Endothelial cell of umbilical vein (primary cell): ENCODE results near the gene OTUD7B. TPM values are rescaled to one million over a fixed set of nuclear protein-coding genes. Genes with fewer than 3 reads are reported as not detected.

Experiments
- BruUV-seq: library from RNA; stranded (reverse); fragments of 400-500 nt; replicated peaks from 2 replicates; lab custom pipeline; 2021; lab: Mats Ljungman, UMichigan
- CTCF ChIA-PET: fragments of 300-600, 350-600 bp; sonication (Branson Sonifier 250); formaldehyde crosslinking; loops from one replicate; lab custom pipeline; 2021; ENCODE audit warnings: antibody characterized with exemption, inconsistent platforms; lab: Charles Lee
- POLR2A ChIA-PET: fragments of 300-600, 350-600 bp; sonication (Branson Sonifier 250); formaldehyde crosslinking; loops from one replicate; lab custom pipeline; 2021; ENCODE audit warnings: antibody characterized with exemption, inconsistent platforms; lab: Charles Lee
- DNase-seq: peaks from one replicate; pipeline ENCODE4 v3.0.0-alpha.2; 2011; ENCODE audit warnings: low read depth, low spot score
- FAIRE-seq: peaks from 2 replicates; lab custom pipeline; 2011; peaks lifted over from hg19 to GRCh38; lab: Jason Lieb, UNC
- H2AFZ ChIP-seq: 2 replicates; pipeline ENCODE4 v1.6.0; 2012; ENCODE audit warnings: low read depth, low read length, control low read depth, inconsistent platforms
- H3K27ac ChIP-seq: 2 replicates; pipeline ENCODE4 v1.5.1; 2011; ENCODE audit warnings: low read depth, mild to moderate bottlenecking, control low read depth, low read length, moderate library complexity; ENCODE audit not compliant: insufficient read depth
- H3K27me3 ChIP-seq, 2 experiments: 2 replicates each; pipeline versions ENCODE4 v1.6.0 to v1.6.1; 2011; ENCODE audit warnings: low read length in 2 of 2, mixed read lengths in 1 of 2; ENCODE audit not compliant: control insufficient read depth in 2 of 2, insufficient read depth in 2 of 2
- H3K36me3 ChIP-seq, 2 experiments: 2 replicates in 1 of 2; 3 replicates in 1 of 2; pipeline ENCODE4 v1.5.1; 2011; ENCODE audit warnings: low read length in 2 of 2, mild to moderate bottlenecking in 1 of 2, moderate library complexity in 1 of 2; ENCODE audit not compliant: control insufficient read depth in 2 of 2, insufficient read depth in 2 of 2; ENCODE audit errors: extremely low read depth in 1 of 2
- H3K4me1 ChIP-seq: 3 replicates; pipeline ENCODE4 v1.5.1; 2011; ENCODE audit warnings: mild to moderate bottlenecking, low read length; ENCODE audit not compliant: control insufficient read depth, insufficient read depth; ENCODE audit errors: extremely low read depth
- H3K4me2 ChIP-seq: 2 replicates; pipeline ENCODE4 v1.6.1; 2011; ENCODE audit warnings: low read length, control low read depth, mixed read lengths; ENCODE audit not compliant: insufficient read depth
- H3K4me3 ChIP-seq, 3 experiments: fragments of 200-600 bp in 1 of 3; sonication (generic), shearing (Covaris generic) in 1 of 3; replicated peaks in 1 of 3; 2 replicates each; pipeline ENCODE4 v1.5.1; 2011 to 2016; ENCODE audit warnings: control low read depth in 3 of 3, low read length in 3 of 3, mild to moderate bottlenecking in 2 of 3, inconsistent platforms in 1 of 3, low read depth in 1 of 3, moderate library complexity in 1 of 3; ENCODE audit not compliant: insufficient read depth in 1 of 3
- H3K79me2 ChIP-seq: 2 replicates; pipeline ENCODE4 v1.6.0; 2012; ENCODE audit warnings: low read length, inconsistent platforms; ENCODE audit not compliant: control insufficient read depth, insufficient read depth
- H3K9ac ChIP-seq: replicated peaks from 2 replicates; pipeline ENCODE3; 2011; ENCODE audit warnings: low read length, control low read depth; ENCODE audit not compliant: insufficient read depth; ENCODE audit errors: extremely low read depth
- H3K9me1 ChIP-seq: replicated peaks from 3 replicates; pipeline ENCODE4 v1.6.0; 2011; ENCODE audit warnings: mild to moderate bottlenecking, low read length; ENCODE audit not compliant: control insufficient read depth, insufficient read depth; ENCODE audit errors: extremely low read depth
- H3K9me3 ChIP-seq: replicated peaks from 2 replicates; pipeline ENCODE4 v1.5.1; 2012; ENCODE audit warnings: low read length, inconsistent platforms; ENCODE audit not compliant: control insufficient read depth, insufficient read depth
- H4K20me1 ChIP-seq: replicated peaks from 2 replicates; pipeline ENCODE3; 2011; ENCODE audit warnings: mild to moderate bottlenecking, low read length; ENCODE audit not compliant: control insufficient read depth, insufficient read depth; ENCODE audit errors: extremely low read depth
- CTCF ChIP-seq, 2 donors: IDR thresholded peaks; 1 replicate in 1 of 2; 2 replicates in 1 of 2; pipeline ENCODE4 v1.5.1; 2011; ENCODE audit warnings: low read length in 2 of 2, mild to moderate bottlenecking in 2 of 2, moderate library complexity in 2 of 2, control low read depth in 1 of 2, inconsistent platforms in 1 of 2, low read depth in 1 of 2; ENCODE audit not compliant: insufficient read depth in 1 of 2; ENCODE audit errors: extremely low read depth in 1 of 2
- EZH2 ChIP-seq: IDR thresholded peaks from 2 replicates; pipeline ENCODE4 v1.6.1; 2012; ENCODE audit warnings: borderline replicate concordance, low read depth, mild to moderate bottlenecking, moderate library complexity, low read length, inconsistent platforms; ENCODE audit not compliant: severe bottlenecking
- FOS ChIP-seq: IDR thresholded peaks from 2 replicates; pipeline ENCODE4 v1.6.1; 2011; ENCODE audit warnings: mild to moderate bottlenecking, low read length, moderate library complexity, borderline replicate concordance; ENCODE audit not compliant: insufficient read depth
- GATA2 ChIP-seq: IDR thresholded peaks from 2 replicates; pipeline ENCODE4 v1.7.0; 2011; ENCODE audit warnings: low read depth, mild to moderate bottlenecking, moderate library complexity, mixed read lengths, low read length; ENCODE audit not compliant: insufficient read length, insufficient read depth
- JUN ChIP-seq: IDR thresholded peaks from 2 replicates; pipeline ENCODE4 v1.6.1; 2011; ENCODE audit warnings: borderline replicate concordance, low read depth; ENCODE audit not compliant: insufficient read length, insufficient read depth
- MAX ChIP-seq: IDR thresholded peaks from 2 replicates; pipeline ENCODE4 v1.6.1; 2011; ENCODE audit not compliant: insufficient read depth, insufficient read length
- MYC ChIP-seq: IDR thresholded peaks from one replicate; pipeline ENCODE4 v1.6.1; 2011; ENCODE audit warnings: mild to moderate bottlenecking, low read depth, low read length
- POLR2A ChIP-seq: IDR thresholded peaks from 2 replicates; pipeline ENCODE4 v1.6.1; 2012; ENCODE audit warnings: low read depth, mild to moderate bottlenecking, control low read depth, low read length
- POLR2AphosphoS5 ChIP-seq: IDR thresholded peaks from 2 replicates; pipeline ENCODE4 v1.6.1; 2012; ENCODE audit warnings: low read depth, mild to moderate bottlenecking, control low read depth, low read length, moderate library complexity; ENCODE audit not compliant: insufficient read depth
- dilution Hi-C: fragments of 300-500 bp; cut with MboI; formaldehyde crosslinking; loops from one replicate; pipeline ENCODE4 v1.15.0; 2019; ENCODE audit warnings: low sequenced_read_pairs; ENCODE audit not compliant: extremely low pct_ligation_motif_present
- intact Hi-C: fragments of 100-400 bp; cut with micrococcal nuclease; formaldehyde crosslinking; loops from one replicate; pipeline ENCODE4 v1.10.0; 2022
- polyA plus RNA-seq, 4 experiments: library from polyadenylated mRNA; depleted of rRNA in 3 of 4; stranded (reverse) in 3 of 4; unstranded in 1 of 4; fragments of >200 nt; gene quantifications; 2 replicates each; pipeline versions ENCODE4 v1.2.1 to v1.2.3, GENCODE V29; 2011 to 2012; ENCODE audit warnings: missing spikeins in 1 of 4
- total RNA-seq: library from RNA; stranded (reverse); gene quantifications from 2 replicates; pipeline ENCODE4 v1.2.3, GENCODE V29; 2021

The OTUD7B gene
- total and polyA plus RNA-seq, 2 donors (not counting 3 experiments of a cell fraction or from before 2014, with no cell fraction given), result 4.3 to 22.8 TPM

DNA sequence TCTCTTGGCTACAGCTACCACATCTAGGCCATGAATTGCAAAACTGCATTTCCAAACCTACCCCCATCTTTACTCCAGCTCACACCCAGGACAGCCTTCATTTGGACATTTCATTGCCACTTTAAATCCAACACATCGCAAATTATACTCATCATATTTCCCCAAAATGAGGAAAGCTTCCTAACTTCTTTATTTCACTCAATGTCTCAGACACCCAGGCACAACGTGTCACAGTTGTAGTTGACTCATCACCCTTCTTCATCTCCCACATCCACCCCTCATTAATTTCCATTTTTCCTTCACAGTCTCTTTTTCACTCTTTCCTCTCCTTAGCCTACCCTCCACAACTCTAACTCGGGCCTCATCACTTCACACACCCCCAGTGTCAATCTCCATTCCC is 6.7 kb downstream of the OTUD7B start:
- no peak overlapping the region for H3K27ac ChIP-seq
- H3K4me1 ChIP-seq, result peaks cover 6% of the 10 kb centered on the region
- ChIA-PET CTCF (no interaction called here), POLR2A (no interaction called here)
- intact Hi-C loops, result no loop called here
- TF ChIP-seq GATA2 (no peak), POLR2AphosphoS5 (no peak), CTCF (IDR thresholded peaks at IDR 0.05; ENCODE audit: extremely low read depth in 1 of 2, insufficient read depth in 1 of 2, low read depth in 1 of 2, low read length in 2 of 2) (no peak)
- H3K27me3 ChIP-seq, result no peaks in the 10 kb centered on the region
- peaks cover 2% of the 10 kb centered on the region for H4K20me1 ChIP-seq
- no peak overlapping the region for H3K4me3 ChIP-seq
- DNase-seq (no peak), FAIRE-seq (no peak)
- dilution Hi-C loops, result no loop called here
- no peaks in the 10 kb centered on the region for H3K9me3 ChIP-seq
- no peaks in the 10 kb centered on the region for H3K9me1 ChIP-seq
- H3K79me2 ChIP-seq, result peaks cover 55% of the 10 kb centered on the region
- H3K4me2 ChIP-seq, result no peak overlapping the region
- no peaks in the 10 kb centered on the region for H3K36me3 ChIP-seq
- no peak overlapping the region for H2AFZ ChIP-seq
- no peak overlapping the region for H3K9ac ChIP-seq
- no TSS peak for BruUV-seq

DNA sequence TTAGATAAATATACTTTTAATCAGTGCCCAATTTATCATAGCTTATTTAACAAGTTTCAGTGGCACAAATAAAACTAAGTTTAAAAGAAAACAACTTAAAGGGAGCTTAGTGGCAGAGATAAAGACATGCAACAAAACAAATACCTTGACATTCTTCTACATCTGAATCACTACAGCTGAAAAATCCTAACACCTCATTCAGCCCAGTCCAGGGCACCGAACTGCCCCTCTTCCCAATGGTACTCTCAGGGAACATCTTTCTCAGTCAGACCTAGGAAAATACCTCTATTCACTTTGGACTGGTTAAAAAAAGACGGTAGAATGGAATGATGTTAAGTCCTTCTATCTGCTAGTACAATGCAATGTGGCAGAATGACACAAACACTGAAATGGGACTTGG is 8.3 kb downstream of the OTUD7B start:
- FAIRE-seq (no peak), DNase-seq (no peak)
- H3K79me2 ChIP-seq, result peaks cover 46% of the 10 kb centered on the region
- ChIA-PET CTCF (interaction anchor here (1.4 to 2.0 kb wide), 2 partner anchors 40 to 167 kb away, joined by 3 to 4 read pairs; no protein-coding TSS in a partner anchor), POLR2A (no interaction called here)
- H3K9me3 ChIP-seq, result no peaks in the 10 kb centered on the region
- H3K4me1 ChIP-seq, result peaks cover 5% of the 10 kb centered on the region
- intact Hi-C loops (no loop called here), dilution Hi-C loops (no loop called here)
- H3K27ac ChIP-seq, result no peak overlapping the region
- no peak overlapping the region for H3K4me2 ChIP-seq
- no peaks in the 10 kb centered on the region for H3K9me1 ChIP-seq
- H4K20me1 ChIP-seq, result peaks cover 2% of the 10 kb centered on the region
- no peak overlapping the region for H3K9ac ChIP-seq
- H3K36me3 ChIP-seq, result no peaks in the 10 kb centered on the region
- no peak overlapping the region for H2AFZ ChIP-seq
- no peaks in the 10 kb centered on the region for H3K27me3 ChIP-seq
- no peak for TF ChIP-seq POLR2AphosphoS5
- no peak for TF ChIP-seq MYC
- TF ChIP-seq CTCF (IDR thresholded peaks at IDR 0.05; ENCODE audit: extremely low read depth in 1 of 2, insufficient read depth in 1 of 2, low read depth in 1 of 2, low read length in 2 of 2), result no peak
- no peak for TF ChIP-seq FOS
- TF ChIP-seq EZH2, result no peak
- no peak for TF ChIP-seq GATA2
- TF ChIP-seq JUN, result no peak
- no peak for TF ChIP-seq MAX
- no peak for TF ChIP-seq POLR2A
- no TSS peak for BruUV-seq
- no peak overlapping the region for H3K4me3 ChIP-seq
